H1 (cell line): ENCODE measurements around the gene ZNF768. TPM values are rescaled to one million over a fixed set of nuclear protein-coding genes. Genes with fewer than 3 reads are reported as not detected.

Source experiments
- CTCF ChIA-PET: fragments of 300-600 bp; sonication (Branson Sonifier 250); formaldehyde crosslinking; loops from one replicate; lab custom pipeline; 2021; ENCODE audit not compliant: partially characterized antibody; lab: Charles Lee
- POLR2A ChIA-PET: fragments of 300-600 bp; sonication (Branson Sonifier 250); formaldehyde crosslinking; loops from one replicate; lab custom pipeline; 2021; ENCODE audit warnings: inconsistent platforms; ENCODE audit not compliant: partially characterized antibody; lab: Charles Lee
- DNase-seq, 2 experiments: peaks; one replicate each; pipeline versions ENCODE4 v3.0.0 to v3.0.0-alpha.2; 2010 to 2022; ENCODE audit warnings: low spot score in 2 of 2, low read depth in 1 of 2, mixed read lengths in 1 of 2
- FAIRE-seq: peaks from 2 replicates; lab custom pipeline; 2011; peaks lifted over from hg19 to GRCh38; lab: Jason Lieb, UNC
- H2AFZ ChIP-seq: 2 replicates; pipeline ENCODE4 v1.8.1; 2012; ENCODE audit warnings: low read length, inconsistent platforms
- H2AK5ac ChIP-seq: 2 replicates; pipeline ENCODE4 v1.6.1; 2013; ENCODE audit warnings: low read depth, low read length
- H2BK120ac ChIP-seq: replicated peaks from 2 replicates; pipeline ENCODE3; 2013; ENCODE audit warnings: low read depth, low read length, inconsistent platforms
- H2BK12ac ChIP-seq: 2 replicates; pipeline ENCODE4 v1.6.1; 2013; ENCODE audit warnings: low read depth, low read length
- H2BK15ac ChIP-seq: 2 replicates; pipeline ENCODE4 v1.6.1; 2013; ENCODE audit warnings: low read length
- H2BK20ac ChIP-seq: 2 replicates; pipeline ENCODE4 v1.6.1; 2013; ENCODE audit warnings: low read length
- H2BK5ac ChIP-seq: 2 replicates; pipeline ENCODE4 v1.6.1; 2013; ENCODE audit warnings: low read depth, low read length
- H3K14ac ChIP-seq: 2 replicates; pipeline ENCODE4 v1.6.1; 2013; ENCODE audit warnings: inconsistent platforms; ENCODE audit not compliant: insufficient read length
- H3K18ac ChIP-seq: 2 replicates; pipeline ENCODE4 v1.6.1; 2013; ENCODE audit warnings: low read length; ENCODE audit errors: extremely low read depth
- H3K23ac ChIP-seq: 2 replicates; pipeline ENCODE4 v1.6.1; 2013; ENCODE audit warnings: inconsistent platforms; ENCODE audit not compliant: insufficient read length
- H3K23me2 ChIP-seq: 2 replicates; pipeline ENCODE4 v1.6.1; 2013; ENCODE audit warnings: low read depth, low read length
- H3K27ac ChIP-seq: 2 replicates; pipeline ENCODE4 v1.6.1; 2011; ENCODE audit warnings: low read depth, low read length, inconsistent platforms
- H3K27me3 ChIP-seq, 4 experiments: replicated peaks in 1 of 4; 1 replicate in 1 of 4; 2 replicates in 3 of 4; pipeline versions ENCODE4 v1.6.1 to v1.8.1; 2011 to 2013; ENCODE audit warnings: low read length in 3 of 4, mild to moderate bottlenecking in 3 of 4, inconsistent platforms in 2 of 4, mixed read lengths in 2 of 4, moderate library complexity in 1 of 4; ENCODE audit not compliant: control insufficient read depth in 3 of 4, insufficient read depth in 3 of 4; ENCODE audit errors: extremely low read depth in 1 of 4
- H3K36me3 ChIP-seq, 4 experiments: 2 replicates each; pipeline versions ENCODE4 v1.6.1 to v1.8.1; 2011 to 2013; ENCODE audit warnings: mild to moderate bottlenecking in 4 of 4, low read length in 3 of 4, moderate library complexity in 2 of 4, control low read depth in 1 of 4, inconsistent platforms in 1 of 4; ENCODE audit not compliant: insufficient read depth in 4 of 4, control insufficient read depth in 2 of 4
- H3K4ac ChIP-seq: replicated peaks from 2 replicates; pipeline ENCODE3; 2013; ENCODE audit warnings: low read length, low read depth, mixed read lengths, inconsistent platforms; ENCODE audit not compliant: insufficient read length
- H3K4me1 ChIP-seq, 4 experiments: replicated peaks in 1 of 4; 1 replicate in 1 of 4; 2 replicates in 3 of 4; pipeline versions ENCODE4 v1.6.1 to v1.8.1; 2011 to 2013; ENCODE audit warnings: low read length in 3 of 4, inconsistent platforms in 2 of 4, mixed read lengths in 1 of 4; ENCODE audit not compliant: insufficient read depth in 4 of 4, control insufficient read depth in 3 of 4
- H3K4me2 ChIP-seq, 2 experiments: 2 replicates each; pipeline versions ENCODE4 v1.6.1 to v1.8.1; 2011 to 2013; ENCODE audit warnings: low read depth in 2 of 2, low read length in 2 of 2, control low read depth in 1 of 2, inconsistent platforms in 1 of 2, mild to moderate bottlenecking in 1 of 2; ENCODE audit not compliant: insufficient read depth in 1 of 2
- H3K4me3 ChIP-seq, 4 experiments: fragments of 200-600, 300-600 bp in 1 of 4; sonication (generic), shearing (Covaris generic), sonication (Bioruptor Twin) in 1 of 4; 2 replicates each; pipeline versions ENCODE4 v1.5.1 to v1.8.1; 2011 to 2016; ENCODE audit warnings: low read length in 4 of 4, low read depth in 3 of 4, control low read depth in 2 of 4, inconsistent platforms in 2 of 4, mild to moderate bottlenecking in 2 of 4, mixed read lengths in 1 of 4, moderate library complexity in 1 of 4; ENCODE audit not compliant: insufficient read depth in 2 of 4; ENCODE audit errors: extremely low read depth in 1 of 4
- H3K56ac ChIP-seq: replicated peaks from 2 replicates; pipeline ENCODE3; 2013; ENCODE audit warnings: low read depth, mild to moderate bottlenecking, mixed read lengths, low read length, inconsistent platforms; ENCODE audit not compliant: insufficient read length
- H3K79me1 ChIP-seq: 2 replicates; pipeline ENCODE4 v1.6.1; 2013; ENCODE audit warnings: low read depth, low read length, control low read depth
- H3K79me2 ChIP-seq, 2 experiments: 2 replicates each; pipeline versions ENCODE4 v1.6.1 to v1.8.1; 2012 to 2013; ENCODE audit warnings: low read length in 2 of 2, mild to moderate bottlenecking in 2 of 2, inconsistent platforms in 1 of 2; ENCODE audit not compliant: insufficient read depth in 2 of 2, control insufficient read depth in 1 of 2
- H3K9ac ChIP-seq, 4 experiments: replicated peaks in 1 of 4; 1 replicate in 1 of 4; 2 replicates in 3 of 4; pipeline versions ENCODE4 v1.6.1 to v1.8.1; 2011 to 2013; ENCODE audit warnings: low read depth in 3 of 4, low read length in 3 of 4, control low read depth in 2 of 4, mild to moderate bottlenecking in 2 of 4, moderate library complexity in 2 of 4, inconsistent platforms in 1 of 4; ENCODE audit errors: extremely low read depth in 1 of 4
- H3K9me3 ChIP-seq, 2 experiments: 2 replicates each; pipeline versions ENCODE4 v1.6.1 to v1.8.1; 2012 to 2013; ENCODE audit warnings: mild to moderate bottlenecking in 2 of 2, moderate library complexity in 2 of 2, control low read depth in 1 of 2, inconsistent platforms in 1 of 2, low read depth in 1 of 2, low read length in 1 of 2, mixed read lengths in 1 of 2; ENCODE audit not compliant: insufficient read depth in 2 of 2
- H4K20me1 ChIP-seq, 2 experiments: replicated peaks in 1 of 2; 2 replicates each; pipeline versions ENCODE3 to v1.8.1; 2011 to 2013; ENCODE audit warnings: inconsistent platforms in 2 of 2, low read length in 2 of 2, mild to moderate bottlenecking in 1 of 2; ENCODE audit not compliant: insufficient read depth in 2 of 2, control insufficient read depth in 1 of 2
- H4K5ac ChIP-seq: 2 replicates; pipeline ENCODE4 v1.6.1; 2013; ENCODE audit warnings: low read length, low read depth, mixed read lengths, inconsistent platforms; ENCODE audit not compliant: insufficient read length
- H4K8ac ChIP-seq: 2 replicates; pipeline ENCODE4 v1.8.0; 2013; ENCODE audit warnings: mild to moderate bottlenecking, moderate library complexity, low read length, inconsistent platforms; ENCODE audit not compliant: insufficient read depth; ENCODE audit errors: extremely low read depth
- H4K91ac ChIP-seq: replicated peaks from 2 replicates; pipeline ENCODE3; 2013; ENCODE audit warnings: low read length, mixed read lengths, inconsistent platforms; ENCODE audit not compliant: insufficient read length
- CTBP2 ChIP-seq: IDR thresholded peaks from 2 replicates; pipeline ENCODE4 v1.7.0; 2011; ENCODE audit warnings: borderline replicate concordance, mild to moderate bottlenecking, moderate library complexity, mixed read lengths, low read length; ENCODE audit not compliant: insufficient read depth, insufficient read length
- HDAC6 ChIP-seq: IDR thresholded peaks from one replicate; pipeline ENCODE4 v1.7.1; 2012; ENCODE audit warnings: low read depth, mild to moderate bottlenecking, inconsistent platforms, low read length, moderate library complexity
- JUN ChIP-seq: IDR thresholded peaks from 2 replicates; pipeline ENCODE4 v1.6.1; 2011; ENCODE audit warnings: low read depth, mild to moderate bottlenecking, improper control_type of control experiment, low read length
- NANOG ChIP-seq: IDR thresholded peaks from 2 replicates; pipeline ENCODE4 v1.6.1; 2011; ENCODE audit warnings: low read length, low read depth, mild to moderate bottlenecking, inconsistent platforms; ENCODE audit not compliant: insufficient read depth, poor library complexity, severe bottlenecking
- PHF8 ChIP-seq: fragments of 200-600 bp; sonication (generic); conservative IDR thresholded peaks from 2 replicates; pipeline ENCODE4 v1.7.1; 2012; ENCODE audit warnings: low read depth, mild to moderate bottlenecking, inconsistent platforms, low read length, moderate library complexity
- POU5F1 ChIP-seq: IDR thresholded peaks from 2 replicates; pipeline ENCODE4 v1.6.1; 2011; ENCODE audit warnings: low read depth, mild to moderate bottlenecking, low read length, moderate library complexity
- RBBP5 ChIP-seq: IDR thresholded peaks from 2 replicates; pipeline ENCODE4 v1.7.1; 2012; ENCODE audit warnings: low read depth, mild to moderate bottlenecking, inconsistent platforms, low read length, moderate library complexity, borderline replicate concordance
- SAP30 ChIP-seq: fragments of 300-600 bp; sonication (generic); IDR thresholded peaks from 2 replicates; pipeline ENCODE4 v1.7.1; 2012; ENCODE audit warnings: low read length, moderate library complexity, mild to moderate bottlenecking, inconsistent platforms; ENCODE audit not compliant: insufficient read depth, insufficient replicate concordance
- SIRT6 ChIP-seq: IDR thresholded peaks from one replicate; pipeline ENCODE4 v1.7.1; 2012; ENCODE audit warnings: low read length, inconsistent platforms
- SP4 ChIP-seq: IDR thresholded peaks from 2 replicates; pipeline ENCODE4 v1.6.1; 2012; ENCODE audit warnings: low read length, inconsistent platforms
- TCF12 ChIP-seq: IDR thresholded peaks from 2 replicates; pipeline ENCODE4 v1.6.1; 2011; ENCODE audit warnings: low read depth, mild to moderate bottlenecking, low read length
- WGBS, 2 experiments: shearing (Covaris generic) in 1 of 2; methylation state at CpG; one replicate each; pipeline versions ENCODE4 v1.1.6 to v1.1.7; 2013 to 2015; ENCODE audit warnings: low lambda C conversion rate in 2 of 2, mixed read lengths in 2 of 2, inconsistent platforms in 1 of 2, low coverage in 1 of 2, missing lambda C conversion rate in 1 of 2; ENCODE audit not compliant: insufficient replicate concordance in 2 of 2, insufficient coverage in 1 of 2, insufficient read length in 1 of 2; ENCODE audit errors: extremely low coverage in 1 of 2, missing lambda C conversion rate in 1 of 2; 5-methylcytosine and 5-hydroxymethylcytosine counted together
- polyA plus RNA-seq, 7 experiments: library from polyadenylated mRNA; depleted of rRNA in 3 of 7; stranded (reverse) in 5 of 7; unstranded in 2 of 7; fragments of >200 nt in 5 of 7; fragments of 200-250 nt in 2 of 7; gene quantifications; 1 replicate in 5 of 7; 2 replicates in 1 of 7; 4 replicates in 1 of 7; pipeline versions ENCODE4 v1.2.1 to v1.2.3, GENCODE V29; 2011 to 2013; ENCODE audit warnings: missing spikeins in 2 of 7, mixed read lengths in 2 of 7
- total RNA-seq: library from RNA; stranded (reverse); fragmentation: NEBNext Ultra II Directional; extraction: Animal tissue kit (Norgen Biotek cat#: 25700); gene quantifications from 2 replicates; pipeline ENCODE4 v1.2.1, GENCODE V29; 2021

The ZNF768 gene
- total and polyA plus RNA-seq, 2 of the 8 experiments (the other 6 are each of a cell fraction or from before 2014, with no cell fraction given) = 36.1 to 47.7 TPM

DNA sequence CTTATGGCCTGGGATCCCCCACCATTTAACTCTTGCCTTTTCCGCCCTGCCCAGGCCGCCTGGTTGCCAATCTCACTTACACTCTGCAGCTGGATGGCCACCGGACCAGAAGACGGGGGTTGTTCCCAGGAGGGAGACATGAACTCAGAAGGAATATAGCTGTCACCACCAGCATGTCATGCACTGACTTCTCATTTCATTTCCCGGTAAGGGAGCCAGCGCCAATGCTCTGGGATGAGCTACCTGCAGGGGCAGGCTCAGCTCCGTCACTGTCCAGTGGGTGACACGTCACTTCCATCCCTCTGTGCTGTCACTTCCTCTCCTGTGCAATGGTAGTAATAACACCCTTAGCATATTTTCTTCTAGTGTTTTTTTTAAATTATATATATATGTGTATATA, 27.1 kb downstream of the ZNF768 start:
- DNase-seq (no peak), FAIRE-seq (no peak)
- Histone ChIP-seq H3K27ac (no peak overlapping the region), H3K9me3 (no peaks in the 10 kb centered on the region), H3K23me2 (no peaks in the 10 kb centered on the region), H2BK5ac (no peak overlapping the region), H3K4me2 (no peak overlapping the region), H4K5ac (no peak overlapping the region), H2BK120ac (no peak overlapping the region), H4K8ac (no peak overlapping the region), H3K56ac (no peak overlapping the region), H3K4me3 (no peak overlapping the region), H2BK20ac (no peak overlapping the region), H3K4ac (no peak overlapping the region), H2AFZ (no peak overlapping the region), H3K36me3 (no peaks in the 10 kb centered on the region), H3K9ac (no peak overlapping the region), H2AK5ac (no peak overlapping the region), H4K20me1 (no peaks in the 10 kb centered on the region), H3K4me1 (no peaks in the 10 kb centered on the region), H3K79me1 (no peaks in the 10 kb centered on the region), H3K18ac (no peak overlapping the region), H2BK15ac (no peak overlapping the region), H4K91ac (no peak overlapping the region), H3K14ac (no peak overlapping the region), H3K27me3 (no peaks in the 10 kb centered on the region; a peak in 1 of 7 replicates), H3K23ac (no peak overlapping the region), H3K79me2 (no peaks in the 10 kb centered on the region), H2BK12ac (no peak overlapping the region)
- ChIA-PET POLR2A (interaction anchor here (1.1 kb wide), 1 partner anchor 10 kb away, joined by 3 read pairs; no protein-coding TSS in a partner anchor), CTCF (interaction anchor here (1.1 to 3.6 kb wide), 4 partner anchors 11 to 116 kb away, joined by 4 to 10 read pairs (median 4); partner anchors contain the start of gene DCTPP1)
- whole genome bisulfite sequencing, 2 experiments = 89% methylated on average over 8 of the region's 8 CpGs; no CpG with 5 or more reads in 1 of the 2 experiments
- TF ChIP-seq SIRT6 (no peak), POU5F1 (no peak), HDAC6 (no peak), RBBP5 (no peak), CTBP2 (no peak), NANOG (no peak), JUN (no peak), PHF8 (no peak), SP4 (no peak), TCF12 (no peak), SAP30 (no peak)
